ENCODE data around the gene A1BG.

DNA sequence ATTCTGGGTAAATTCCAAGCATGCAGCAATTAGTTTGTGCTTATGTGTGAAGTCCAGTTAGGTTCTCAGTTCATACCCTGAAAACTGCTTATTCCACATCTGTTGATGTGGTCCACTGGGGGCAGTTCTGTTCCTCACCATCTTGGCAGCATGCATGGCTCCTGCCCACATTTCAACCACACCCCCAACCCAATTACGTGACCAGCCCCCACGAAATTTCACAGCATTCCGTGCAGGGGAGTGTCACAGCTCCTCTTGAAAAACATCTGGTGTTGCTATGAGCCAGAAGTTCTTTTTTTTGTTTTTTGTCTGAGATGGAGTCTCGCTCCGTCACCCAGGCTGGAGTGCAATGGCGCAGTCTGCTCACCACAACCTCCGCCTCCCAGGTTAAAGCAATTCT is 57.2 kb downstream of the A1BG start:
- TF ChIP-seq, protein P1, sequence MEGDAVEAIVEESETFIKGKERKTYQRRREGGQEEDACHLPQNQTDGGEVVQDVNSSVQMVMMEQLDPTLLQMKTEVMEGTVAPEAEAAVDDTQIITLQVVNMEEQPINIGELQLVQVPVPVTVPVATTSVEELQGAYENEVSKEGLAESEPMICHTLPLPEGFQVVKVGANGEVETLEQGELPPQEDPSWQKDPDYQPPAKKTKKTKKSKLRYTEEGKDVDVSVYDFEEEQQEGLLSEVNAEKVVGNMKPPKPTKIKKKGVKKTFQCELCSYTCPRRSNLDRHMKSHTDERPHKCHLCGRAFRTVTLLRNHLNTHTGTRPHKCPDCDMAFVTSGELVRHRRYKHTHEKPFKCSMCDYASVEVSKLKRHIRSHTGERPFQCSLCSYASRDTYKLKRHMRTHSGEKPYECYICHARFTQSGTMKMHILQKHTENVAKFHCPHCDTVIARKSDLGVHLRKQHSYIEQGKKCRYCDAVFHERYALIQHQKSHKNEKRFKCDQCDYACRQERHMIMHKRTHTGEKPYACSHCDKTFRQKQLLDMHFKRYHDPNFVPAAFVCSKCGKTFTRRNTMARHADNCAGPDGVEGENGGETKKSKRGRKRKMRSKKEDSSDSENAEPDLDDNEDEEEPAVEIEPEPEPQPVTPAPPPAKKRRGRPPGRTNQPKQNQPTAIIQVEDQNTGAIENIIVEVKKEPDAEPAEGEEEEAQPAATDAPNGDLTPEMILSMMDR (IDR thresholded peaks at IDR 0.05) = no peak
- no peak for TF ChIP-seq POLR2A (IDR thresholded peaks at IDR 0.05)

Measured in right lobe of liver (tissue), 4 donors.